Glutamatergic neuron (in vitro differentiated cells): ENCODE measurements around the gene SAMD4A. TPM values are rescaled to one million over a fixed set of nuclear protein-coding genes. Genes with fewer than 3 reads are reported as not detected.

Experiments used
- DNase-seq: peaks from one replicate; pipeline ENCODE4 v3.0.0; 2022
- H3K27ac Mint-ChIP-seq: one replicate; pipeline ENCODE4 v1.8.0; 2020; ENCODE audit warnings: mild to moderate bottlenecking, mixed read lengths, inconsistent platforms; ENCODE audit not compliant: unreplicated experiment
- H3K27me3 Mint-ChIP-seq: one replicate; pipeline ENCODE4 v1.8.0; 2020; ENCODE audit warnings: mild to moderate bottlenecking, moderate library complexity, mixed read lengths, inconsistent platforms; ENCODE audit not compliant: unreplicated experiment
- H3K36me3 Mint-ChIP-seq: one replicate; pipeline ENCODE4 v1.8.0; 2020; ENCODE audit warnings: mild to moderate bottlenecking, mixed read lengths, inconsistent platforms; ENCODE audit not compliant: unreplicated experiment
- H3K4me1 Mint-ChIP-seq: one replicate; pipeline ENCODE4 v1.8.0; 2020; ENCODE audit warnings: mild to moderate bottlenecking, low read depth, mixed read lengths, inconsistent platforms; ENCODE audit not compliant: unreplicated experiment
- H3K4me3 Mint-ChIP-seq: one replicate; pipeline ENCODE4 v1.8.0; 2020; ENCODE audit warnings: mild to moderate bottlenecking, mixed read lengths, inconsistent platforms; ENCODE audit not compliant: unreplicated experiment
- H3K9me3 Mint-ChIP-seq: one replicate; pipeline ENCODE4 v1.8.0; 2020; ENCODE audit warnings: mild to moderate bottlenecking, moderate library complexity, mixed read lengths, inconsistent platforms; ENCODE audit not compliant: unreplicated experiment
- CTCF ChIP-seq: fragments of 200-600 bp; sonication (generic); IDR thresholded peaks from one replicate; pipeline ENCODE4 v1.5.0; 2021; ENCODE audit not compliant: partially characterized antibody, unreplicated experiment
- total RNA-seq: library from RNA; stranded (reverse); fragmentation: NEBNext Ultra II Directional; extraction: Animal tissue kit (Norgen Biotek cat#: 25700); gene quantifications from one replicate; pipeline ENCODE4 v1.2.1, GENCODE V29; 2021; ENCODE audit not compliant: unreplicated experiment

The SAMD4A gene
- total RNA-seq, 1 donor from 2014 or later: 0.56 TPM

GRCh38 chr14:54647378-54647777 lies 80.5 kb downstream of the SAMD4A start:
- H3K9me3 Mint-ChIP-seq: no peaks in the 10 kb centered on the region
- DNase-seq: no peak
- peaks cover under 1% of the 10 kb centered on the region for H3K4me1 Mint-ChIP-seq
- TF ChIP-seq CTCF: no peak
- H3K4me3 Mint-ChIP-seq: no peak overlapping the region
- no peaks in the 10 kb centered on the region for H3K36me3 Mint-ChIP-seq
- H3K27me3 Mint-ChIP-seq: no peaks in the 10 kb centered on the region
- no peak overlapping the region for H3K27ac Mint-ChIP-seq

- H3K36me3 Mint-ChIP-seq: no peaks in the 10 kb centered on the region
- no peak for DNase-seq
- no peak overlapping the region for H3K4me3 Mint-ChIP-seq
- peaks cover 7% of the 10 kb centered on the region for H3K4me1 Mint-ChIP-seq
- no peaks in the 10 kb centered on the region for H3K27me3 Mint-ChIP-seq
- H3K9me3 Mint-ChIP-seq: no peaks in the 10 kb centered on the region
- no peak overlapping the region for H3K27ac Mint-ChIP-seq
- no peak for TF ChIP-seq CTCF
These were observed 82.1 kb downstream of the SAMD4A start for GRCh38 chr14:54649056-54649455.

- no peak for DNase-seq
- no peak for TF ChIP-seq CTCF
- Mint-ChIP-seq H3K4me1 (peaks cover 7% of the 10 kb centered on the region), H3K36me3 (no peaks in the 10 kb centered on the region), H3K4me3 (no peak overlapping the region), H3K9me3 (no peaks in the 10 kb centered on the region), H3K27ac (no peak overlapping the region), H3K27me3 (no peaks in the 10 kb centered on the region)
These were observed 83.5 kb downstream of the SAMD4A start for GRCh38 chr14:54650331-54650958.

GRCh38 chr14:54650959-54651351 lies 84.0 kb downstream of the SAMD4A start:
- Mint-ChIP-seq H3K4me3 (no peak overlapping the region), H3K36me3 (no peaks in the 10 kb centered on the region), H3K27ac (no peak overlapping the region), H3K9me3 (no peaks in the 10 kb centered on the region), H3K27me3 (no peaks in the 10 kb centered on the region), H3K4me1 (peaks cover 7% of the 10 kb centered on the region)
- no peak for TF ChIP-seq CTCF
- no peak for DNase-seq

GRCh38 chr14:54651649-54652048 lies 84.7 kb downstream of the SAMD4A start:
- Mint-ChIP-seq H3K36me3 (no peaks in the 10 kb centered on the region), H3K4me3 (no peak overlapping the region), H3K4me1 (peaks cover 7% of the 10 kb centered on the region), H3K9me3 (no peaks in the 10 kb centered on the region), H3K27ac (no peak overlapping the region), H3K27me3 (no peaks in the 10 kb centered on the region)
- TF ChIP-seq CTCF: no peak
- no peak for DNase-seq
